ENCODE results near the gene PLBD2.
A peak's percentile ranks its signal among the peaks of the same experiment; 100 is the strongest.

The PLBD2 gene

GRCh38 chr12:113413488-113413939 lies 55.1 kb downstream of the PLBD2 start:
- DNase-seq (ENCODE audit: insufficient read length, low spot score) = peak; percentile 35

GRCh38 chr12:113414519-113415038 lies 56.2 kb downstream of the PLBD2 start:
- DNase-seq (ENCODE audit: insufficient read length, low spot score) (no peak), FAIRE-seq (no peak)

More at GRCh38 chr12:113413488-113413939, 55.1 kb downstream of the PLBD2 start:
- FAIRE-seq = no peak

DNA sequence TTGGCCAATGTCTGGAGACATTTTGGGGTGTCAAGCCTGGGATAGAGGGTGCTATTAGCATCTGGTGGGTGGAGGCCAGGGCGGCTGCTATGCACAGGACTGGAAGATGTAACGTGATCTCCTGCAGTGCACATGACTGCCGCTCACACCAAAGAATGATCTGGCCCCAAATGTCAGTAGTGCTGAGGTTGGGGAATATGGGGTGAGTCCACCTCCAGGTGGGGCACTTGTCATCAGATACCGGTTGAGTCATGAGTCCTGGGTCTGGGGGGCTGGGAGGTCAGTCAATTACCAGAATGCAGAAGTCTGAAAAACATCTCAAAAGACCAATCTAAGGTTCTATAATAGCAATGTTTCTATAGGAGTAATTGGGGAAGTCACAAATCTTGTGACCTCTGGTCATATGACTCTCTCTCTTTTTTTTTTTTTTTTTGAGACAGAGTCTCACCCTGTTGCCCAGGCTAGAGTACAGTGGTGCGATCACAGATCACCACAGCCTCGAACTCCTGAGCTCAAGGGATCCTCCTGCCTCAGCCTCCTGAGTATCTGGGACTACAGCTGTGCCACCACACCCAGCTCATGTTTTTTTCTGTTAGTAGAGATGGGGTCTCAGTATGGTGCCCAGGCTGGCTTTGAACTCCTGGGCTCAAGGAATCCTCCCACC lies 57.8 kb downstream of the PLBD2 start:
- DNase-seq (ENCODE audit: insufficient read length, low spot score) (no peak), FAIRE-seq (no peak)

GRCh38 chr12:113418213-113418879 lies 60.0 kb downstream of the PLBD2 start:
- FAIRE-seq (no peak), DNase-seq (ENCODE audit: insufficient read length, low spot score) (no peak)

- FAIRE-seq (no peak), DNase-seq (ENCODE audit: insufficient read length, low spot score) (no peak)
Observed at GRCh38 chr12:113420996-113421595, 62.7 kb downstream of the PLBD2 start.

- FAIRE-seq (peak; percentile 28), DNase-seq (ENCODE audit: insufficient read length, low spot score) (peak; percentile 88)
Observed at GRCh38 chr12:113422030-113422885, 63.9 kb downstream of the PLBD2 start, which contains the start of gene SDSL. Gene SDSL, plus strand, starts transcription at chr12:113422380. Its CDS starts 5,603 bp downstream, at chr12:113427983.

DNA sequence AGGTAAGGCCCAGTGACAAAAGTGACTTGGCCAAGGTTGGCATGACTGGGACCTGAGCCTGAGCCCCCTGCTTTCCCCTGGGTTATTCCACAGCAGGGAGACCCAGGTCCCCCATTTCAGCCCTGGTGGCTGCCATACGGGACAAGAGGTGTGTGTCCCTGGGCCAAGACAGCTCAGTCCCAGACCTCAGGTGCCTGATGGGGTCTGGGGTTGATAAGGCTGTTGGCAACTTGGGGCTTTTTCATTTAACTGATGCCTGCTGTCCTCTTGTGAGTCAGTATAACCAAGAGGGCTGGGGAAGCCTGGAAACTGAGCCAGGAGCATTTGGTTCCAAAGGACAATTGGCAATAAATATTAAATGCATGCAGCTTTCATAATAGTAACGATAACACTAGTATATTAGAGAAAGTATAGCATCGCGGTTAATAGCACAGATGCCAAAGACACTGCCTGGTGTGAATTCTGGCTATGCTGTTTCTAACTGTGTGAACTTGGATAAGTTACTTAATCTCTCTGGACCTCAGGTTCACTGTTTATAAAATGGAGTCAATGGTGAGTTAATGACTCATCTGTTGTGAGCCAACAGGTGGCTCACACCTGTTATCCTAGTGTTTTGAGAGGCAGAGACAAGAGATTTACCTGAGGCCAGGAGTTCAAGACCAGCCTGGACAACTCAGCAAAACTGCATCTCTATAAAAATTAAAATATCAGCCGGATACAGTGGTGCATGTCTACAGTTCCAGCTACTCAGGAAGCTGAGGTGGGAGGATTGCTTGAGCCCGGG lies 64.7 kb downstream of the PLBD2 start:
- FAIRE-seq (no peak), DNase-seq (ENCODE audit: insufficient read length, low spot score) (no peak)

- DNase-seq (ENCODE audit: insufficient read length, low spot score) (no peak), FAIRE-seq (no peak)
Observed at GRCh38 chr12:113424456-113424855, 66.1 kb downstream of the PLBD2 start.

DNA sequence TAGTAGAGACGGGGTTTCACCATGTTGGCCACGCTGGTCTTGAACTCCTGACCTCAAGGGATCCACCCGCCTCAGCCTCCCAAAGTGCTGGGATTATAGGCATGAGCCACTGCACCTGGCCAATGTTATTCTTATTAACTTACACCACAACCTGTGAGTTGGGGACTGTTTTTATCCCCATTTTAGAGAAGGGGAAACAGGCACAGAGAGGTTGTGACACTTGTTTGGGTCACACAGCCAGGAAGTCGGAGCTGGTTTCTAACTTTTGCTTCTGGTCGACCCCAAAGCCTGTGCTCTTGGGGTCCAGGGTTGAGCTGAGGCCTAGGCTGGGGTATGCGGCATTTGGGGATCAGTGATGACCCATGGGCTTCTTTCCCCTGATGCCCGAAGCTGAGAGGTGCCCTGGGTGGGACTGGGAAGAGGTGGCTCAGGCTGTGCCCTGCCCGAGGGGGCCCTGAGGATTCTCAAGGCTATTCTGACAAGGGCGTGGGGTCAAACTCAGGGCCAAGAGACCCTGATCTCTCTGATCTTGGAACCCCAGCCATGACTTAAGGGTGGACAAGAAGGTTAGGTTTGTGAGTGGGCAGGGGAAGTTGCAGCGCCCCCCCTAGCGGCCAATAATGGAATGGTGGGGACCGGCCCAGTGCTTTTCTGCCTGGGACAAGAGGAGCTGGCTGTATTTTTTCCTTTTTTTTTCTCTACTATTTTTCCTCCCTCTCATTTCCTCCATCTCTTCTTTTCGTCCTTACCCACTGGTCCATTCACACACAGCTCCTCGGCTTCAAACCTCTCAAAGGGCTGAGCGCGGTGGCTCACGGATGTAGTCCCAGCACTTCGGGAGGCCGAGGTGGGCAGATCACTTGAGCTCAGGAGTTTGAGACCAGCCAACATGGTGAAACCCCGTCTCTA lies 66.8 kb downstream of the PLBD2 start:
- DNase-seq (ENCODE audit: insufficient read length, low spot score) = peak; percentile 48
- no peak for FAIRE-seq

DNA sequence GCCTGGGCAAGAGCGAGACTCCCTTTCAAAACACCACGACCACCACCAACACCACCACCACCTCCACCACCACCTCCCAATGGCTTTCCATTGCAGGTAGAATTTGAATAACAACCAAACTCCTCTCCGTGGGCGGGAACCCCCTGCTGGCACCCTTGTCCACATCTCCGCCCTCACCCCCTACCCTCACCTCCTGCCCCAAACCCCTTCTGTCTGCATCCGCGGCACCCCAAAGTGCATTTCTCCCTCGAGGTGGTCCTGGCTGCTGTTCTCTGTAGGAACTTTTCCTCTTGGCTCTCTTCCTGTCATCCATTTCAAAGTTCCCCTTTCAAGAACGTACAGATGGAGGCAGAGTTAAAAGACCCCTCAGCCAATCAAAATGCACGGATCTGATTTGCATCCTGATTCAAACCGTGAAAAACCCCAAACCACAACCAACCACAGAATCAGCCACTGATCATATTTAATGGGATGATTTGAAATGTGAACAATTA lies 67.6 kb downstream of the PLBD2 start:
- no peak for FAIRE-seq
- no peak for DNase-seq (ENCODE audit: insufficient read length, low spot score)

DNA sequence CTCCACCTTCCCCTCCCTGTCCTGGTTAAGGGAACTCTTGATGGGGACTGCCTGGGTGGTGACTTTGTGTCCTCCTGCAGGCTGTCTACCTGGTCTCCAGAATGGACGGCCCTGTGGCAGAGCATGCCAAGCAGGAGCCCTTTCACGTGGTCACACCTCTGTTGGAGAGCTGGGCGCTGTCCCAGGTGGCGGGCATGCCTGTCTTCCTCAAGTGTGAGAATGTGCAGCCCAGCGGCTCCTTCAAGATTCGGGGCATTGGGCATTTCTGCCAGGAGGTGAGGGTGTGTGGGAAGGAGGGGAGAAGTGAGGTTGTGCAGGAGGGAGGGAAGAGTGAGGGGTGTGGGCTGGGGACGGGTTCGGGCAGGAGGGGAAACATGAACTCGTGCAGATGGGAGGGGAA lies 69.5 kb downstream of the PLBD2 start:
- FAIRE-seq (no peak), DNase-seq (ENCODE audit: insufficient read length, low spot score) (no peak)

DNA sequence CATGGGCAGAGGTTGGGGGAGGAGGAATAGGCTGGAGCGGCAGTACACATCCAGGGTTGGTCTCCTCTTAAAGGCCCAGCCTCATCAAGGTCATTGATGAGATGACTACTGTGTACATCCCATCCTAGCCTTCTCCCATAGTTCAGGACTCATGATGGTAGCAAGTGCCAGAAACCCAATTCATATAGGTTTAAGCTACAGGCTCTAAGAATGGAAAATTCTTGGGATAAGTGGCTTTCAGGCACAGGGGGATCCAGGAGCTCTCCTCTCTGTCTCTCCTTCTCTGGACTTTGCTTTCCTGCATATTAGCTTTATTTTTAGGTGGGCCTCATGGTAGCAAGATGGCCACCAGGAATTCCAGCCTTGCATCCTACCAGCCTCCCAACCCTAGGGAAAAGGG lies 70.1 kb downstream of the PLBD2 start:
- no peak for FAIRE-seq
- no peak for DNase-seq (ENCODE audit: insufficient read length, low spot score)

GRCh38 chr12:113432986-113433385 lies 74.6 kb downstream of the PLBD2 start:
- FAIRE-seq (no peak), DNase-seq (ENCODE audit: insufficient read length, low spot score) (no peak)

DNA sequence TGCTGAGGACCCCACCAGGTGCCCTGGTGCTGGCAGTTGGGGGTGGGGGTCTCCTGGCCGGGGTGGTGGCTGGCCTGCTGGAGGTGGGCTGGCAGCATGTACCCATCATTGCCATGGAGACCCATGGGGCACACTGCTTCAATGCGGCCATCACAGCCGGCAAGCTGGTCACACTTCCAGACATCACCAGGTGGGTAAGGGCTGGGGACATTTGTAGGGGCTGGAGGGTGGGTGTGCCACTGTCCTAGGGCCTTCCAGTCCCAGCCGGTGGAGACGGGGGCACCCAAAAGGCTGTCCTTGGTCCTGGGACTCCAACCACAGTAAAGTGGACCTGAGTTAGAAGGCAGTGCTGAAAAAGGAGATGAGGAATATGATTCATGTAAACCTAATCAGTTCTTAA lies 77.0 kb downstream of the PLBD2 start:
- no peak for DNase-seq (ENCODE audit: insufficient read length, low spot score)
- FAIRE-seq = no peak

- DNase-seq (ENCODE audit: insufficient read length, low spot score) (no peak), FAIRE-seq (no peak)
Observed at GRCh38 chr12:113436586-113436985, 78.2 kb downstream of the PLBD2 start.

DNA sequence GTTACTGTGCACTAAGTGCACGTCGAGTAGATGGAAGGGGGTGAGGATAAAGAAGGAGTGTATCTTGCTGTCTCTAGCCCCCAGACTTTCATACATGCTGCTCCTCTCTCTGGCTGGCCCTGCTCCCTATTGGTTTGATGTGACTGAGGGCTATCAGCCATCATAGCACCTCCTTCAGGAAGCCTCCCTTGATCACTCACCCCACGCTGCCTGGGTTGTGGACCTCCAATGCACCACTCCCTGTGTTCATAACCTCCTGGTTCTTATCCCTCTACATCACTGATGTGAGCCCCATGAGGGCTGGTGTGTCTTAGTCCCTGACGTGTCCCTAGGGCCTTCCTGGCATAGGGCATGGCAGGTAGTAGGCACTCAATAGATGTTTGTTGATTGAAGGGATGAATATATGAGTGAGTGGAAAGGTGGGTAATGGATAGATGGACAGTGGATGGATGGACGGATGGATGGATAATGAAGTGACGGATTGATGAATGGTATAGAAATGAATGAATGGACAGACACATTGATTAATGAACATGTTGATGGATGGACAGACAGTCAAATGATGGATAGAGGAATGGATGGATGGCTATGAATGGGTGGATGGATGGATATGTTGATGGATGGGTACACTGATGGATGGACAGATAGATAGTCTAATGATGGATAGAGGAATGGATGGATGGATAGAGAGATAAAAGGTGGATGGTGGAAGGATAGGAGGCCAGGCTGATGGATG lies 78.8 kb downstream of the PLBD2 start:
- no peak for DNase-seq (ENCODE audit: insufficient read length, low spot score)
- no peak for FAIRE-seq

DNA sequence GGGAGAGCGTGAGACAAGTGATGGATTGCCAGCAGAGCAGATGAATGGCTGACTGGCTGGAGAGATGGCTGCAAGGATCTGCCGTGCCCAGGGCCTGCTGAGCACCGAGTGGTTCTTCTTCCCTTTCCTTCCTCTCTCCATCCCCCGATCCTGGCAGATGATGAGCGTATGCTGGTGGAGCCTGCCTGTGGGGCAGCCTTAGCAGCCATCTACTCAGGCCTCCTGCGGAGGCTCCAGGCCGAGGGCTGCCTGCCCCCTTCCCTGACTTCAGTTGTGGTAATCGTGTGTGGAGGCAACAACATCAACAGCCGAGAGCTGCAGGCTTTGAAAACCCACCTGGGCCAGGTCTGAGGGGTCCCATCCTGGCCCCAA lies 79.3 kb downstream of the PLBD2 start:
- DNase-seq (ENCODE audit: insufficient read length, low spot score) (no peak), FAIRE-seq (no peak)
